Stimulated activated naive CD4-positive, alpha-beta T cell (primary cell): ENCODE measurements around the gene KCNIP4.

Source experiments
- DNase-seq, 6 experiments: peaks; one replicate each; lab custom pipeline; 2025; lab: John Stamatoyannopoulos, UW

Gene KCNIP4

GRCh38 chr4:21757248-21757647 is 191.3 kb downstream of the KCNIP4 start:
- DNase-seq, result no peak

- DNase-seq, result no peak
Measured at GRCh38 chr4:21753084-21753760, 195.3 kb downstream of the KCNIP4 start.

- DNase-seq, result no peak
Measured at GRCh38 chr4:21752616-21753015, 196.0 kb downstream of the KCNIP4 start.

- no peak for DNase-seq
Measured at GRCh38 chr4:21749924-21750323, 198.6 kb downstream of the KCNIP4 start.

GRCh38 chr4:21749412-21749811 is 199.2 kb downstream of the KCNIP4 start:
- no peak for DNase-seq

- no peak for DNase-seq
Measured at GRCh38 chr4:21744046-21744445, 204.5 kb downstream of the KCNIP4 start.

- DNase-seq, result no peak
Measured at GRCh38 chr4:21742326-21742725, 206.2 kb downstream of the KCNIP4 start.

- no peak for DNase-seq
Measured at GRCh38 chr4:21738821-21739220, 209.8 kb downstream of the KCNIP4 start.

GRCh38 chr4:21735866-21736265 is 212.7 kb downstream of the KCNIP4 start:
- no peak for DNase-seq

- no peak for DNase-seq
Measured at GRCh38 chr4:21733894-21734630, 214.5 kb downstream of the KCNIP4 start.

GRCh38 chr4:21728304-21728703 is 220.3 kb downstream of the KCNIP4 start:
- no peak for DNase-seq

GRCh38 chr4:21726255-21726815 is 222.2 kb downstream of the KCNIP4 start:
- DNase-seq, result no peak

- DNase-seq, result no peak
Measured at GRCh38 chr4:21722157-21722839, 226.3 kb downstream of the KCNIP4 start.

GRCh38 chr4:21716531-21716930 is 232.0 kb downstream of the KCNIP4 start:
- DNase-seq, result no peak

GRCh38 chr4:21710179-21710835 is 238.3 kb downstream of the KCNIP4 start:
- no peak for DNase-seq

- DNase-seq, result no peak
Measured at GRCh38 chr4:21709761-21710160, 238.8 kb downstream of the KCNIP4 start.

GRCh38 chr4:21709031-21709430 is 239.5 kb downstream of the KCNIP4 start:
- DNase-seq, result no peak

GRCh38 chr4:21699446-21699845 is 249.1 kb downstream of the KCNIP4 start:
- no peak for DNase-seq

- DNase-seq, result no peak
Measured at GRCh38 chr4:21697583-21697982, 251.0 kb downstream of the KCNIP4 start.

GRCh38 chr4:21695141-21695540 is 253.4 kb downstream of the KCNIP4 start:
- DNase-seq, result no peak

- DNase-seq, result no peak
Measured at GRCh38 chr4:21692241-21692640, 256.3 kb downstream of the KCNIP4 start.

- DNase-seq, result no peak
Measured at GRCh38 chr4:21688596-21689265, 259.8 kb downstream of the KCNIP4 start.
